GM19238 (cell line): ENCODE data around the gene USP2.

Source experiments
- DNase-seq: peaks from one replicate; pipeline ENCODE4 v3.0.0; 2011; ENCODE audit warnings: low spot score; ENCODE audit not compliant: insufficient read length

Gene USP2

DNA sequence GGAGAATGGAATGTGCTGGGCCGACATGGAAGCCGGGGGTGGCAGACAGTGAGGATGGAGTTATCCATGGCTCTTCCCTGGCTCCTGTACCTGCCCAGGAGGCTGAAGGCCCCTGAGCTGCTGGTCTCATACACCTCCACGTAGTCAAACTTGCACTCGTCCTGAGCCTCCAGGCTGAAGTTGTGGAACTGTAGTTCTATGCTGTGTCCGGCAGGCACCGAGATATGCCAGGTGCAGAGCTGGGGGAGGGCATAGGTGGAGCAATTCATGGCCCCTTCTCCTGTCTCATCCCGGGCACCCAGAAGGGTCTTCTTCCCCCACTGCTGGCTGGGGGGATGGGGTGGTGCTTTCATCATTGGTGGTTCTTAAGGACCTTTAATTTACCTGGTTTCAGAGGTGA, 37.8 kb downstream of the USP2 start:
- no peak for DNase-seq

DNA sequence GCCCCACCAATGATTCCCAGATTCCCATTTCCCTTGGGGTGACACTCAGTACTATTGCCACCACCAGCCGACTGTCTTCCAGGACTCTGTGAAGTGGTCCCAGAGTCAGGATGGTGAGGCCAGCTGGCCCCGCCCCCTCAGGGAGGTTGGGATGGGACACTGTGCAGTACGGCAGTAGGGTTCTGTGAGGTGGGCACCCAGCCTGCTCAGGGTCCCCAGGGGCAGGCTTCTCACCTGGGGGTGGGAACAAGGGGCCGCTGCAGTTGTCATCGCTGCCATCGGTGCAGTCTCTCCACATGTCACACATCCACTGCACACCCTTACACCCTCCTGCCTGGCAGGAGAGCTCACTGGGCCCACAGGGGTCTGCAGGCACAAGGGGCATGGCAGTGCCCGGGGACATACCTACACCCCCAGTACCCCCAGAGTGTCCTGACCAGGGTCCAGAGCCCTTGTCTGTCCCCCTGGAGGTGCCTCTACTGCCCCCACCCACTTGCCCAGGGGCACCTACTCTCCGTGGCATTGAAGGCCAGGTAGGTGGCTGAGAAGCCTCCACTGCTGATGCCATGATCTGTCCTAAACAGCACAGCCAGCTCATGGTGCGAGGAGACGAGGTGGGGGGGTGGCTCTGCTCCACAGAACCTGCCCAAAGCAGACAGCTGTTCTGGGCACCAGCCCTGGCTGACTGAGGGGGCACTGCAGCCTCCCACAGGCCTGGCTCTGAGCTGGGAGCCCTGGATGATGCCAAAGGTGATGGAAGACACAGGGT, 38.9 kb downstream of the USP2 start:
- DNase-seq: no peak

DNA sequence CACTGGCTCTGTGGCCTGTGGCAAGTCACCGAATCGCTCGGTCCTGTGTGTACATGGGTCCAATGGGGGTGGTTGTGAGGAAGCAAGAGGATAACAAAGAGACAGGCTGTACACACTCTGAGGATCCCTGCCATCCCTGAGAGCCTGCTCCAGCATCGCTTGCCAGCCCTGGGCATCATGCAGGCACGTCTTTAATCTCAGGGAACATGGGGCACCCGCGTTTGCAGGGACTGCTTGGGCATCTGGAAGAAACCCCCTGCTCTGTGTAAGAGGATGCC, 39.5 kb downstream of the USP2 start:
- no peak for DNase-seq

DNA sequence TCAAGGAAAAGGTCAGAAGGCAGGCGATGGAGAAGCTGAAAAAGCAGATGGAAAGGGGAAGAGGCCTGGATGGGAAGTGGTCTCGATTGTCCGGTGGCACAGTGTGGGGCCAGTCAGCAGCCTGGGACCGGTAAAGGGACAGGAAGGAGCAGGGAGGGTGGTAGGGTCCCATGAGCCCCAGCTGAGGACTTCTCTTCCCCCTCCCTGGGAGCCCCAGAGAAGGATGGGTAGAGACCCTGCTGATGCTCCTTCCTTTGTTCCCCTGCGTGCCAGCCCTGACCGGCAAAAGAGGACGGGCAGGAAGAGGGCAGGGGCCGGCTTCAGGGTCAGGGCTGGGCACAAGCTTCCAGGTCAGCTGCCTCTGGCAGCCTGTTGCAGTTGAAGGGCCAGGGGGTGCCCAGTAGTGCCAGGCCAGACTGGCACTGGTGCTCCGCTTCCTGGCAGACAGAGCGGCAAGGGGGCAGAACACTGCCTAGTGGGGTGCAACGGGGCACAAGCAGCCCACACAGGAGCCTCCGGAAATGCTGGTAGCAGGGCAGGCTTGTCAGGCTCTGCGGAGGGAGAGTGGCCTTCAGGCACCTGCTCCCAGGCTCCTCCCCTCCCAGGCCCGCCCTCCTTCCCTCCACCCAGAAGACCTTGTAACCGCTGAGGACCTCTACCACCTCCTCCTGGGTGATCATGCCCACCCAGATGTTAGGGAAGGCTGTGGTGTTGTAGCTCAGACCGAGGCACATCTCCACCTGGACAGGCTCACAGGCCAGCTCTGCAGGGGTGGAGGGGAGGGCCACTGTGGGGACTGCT, 40.1 kb downstream of the USP2 start:
- no peak for DNase-seq

DNA sequence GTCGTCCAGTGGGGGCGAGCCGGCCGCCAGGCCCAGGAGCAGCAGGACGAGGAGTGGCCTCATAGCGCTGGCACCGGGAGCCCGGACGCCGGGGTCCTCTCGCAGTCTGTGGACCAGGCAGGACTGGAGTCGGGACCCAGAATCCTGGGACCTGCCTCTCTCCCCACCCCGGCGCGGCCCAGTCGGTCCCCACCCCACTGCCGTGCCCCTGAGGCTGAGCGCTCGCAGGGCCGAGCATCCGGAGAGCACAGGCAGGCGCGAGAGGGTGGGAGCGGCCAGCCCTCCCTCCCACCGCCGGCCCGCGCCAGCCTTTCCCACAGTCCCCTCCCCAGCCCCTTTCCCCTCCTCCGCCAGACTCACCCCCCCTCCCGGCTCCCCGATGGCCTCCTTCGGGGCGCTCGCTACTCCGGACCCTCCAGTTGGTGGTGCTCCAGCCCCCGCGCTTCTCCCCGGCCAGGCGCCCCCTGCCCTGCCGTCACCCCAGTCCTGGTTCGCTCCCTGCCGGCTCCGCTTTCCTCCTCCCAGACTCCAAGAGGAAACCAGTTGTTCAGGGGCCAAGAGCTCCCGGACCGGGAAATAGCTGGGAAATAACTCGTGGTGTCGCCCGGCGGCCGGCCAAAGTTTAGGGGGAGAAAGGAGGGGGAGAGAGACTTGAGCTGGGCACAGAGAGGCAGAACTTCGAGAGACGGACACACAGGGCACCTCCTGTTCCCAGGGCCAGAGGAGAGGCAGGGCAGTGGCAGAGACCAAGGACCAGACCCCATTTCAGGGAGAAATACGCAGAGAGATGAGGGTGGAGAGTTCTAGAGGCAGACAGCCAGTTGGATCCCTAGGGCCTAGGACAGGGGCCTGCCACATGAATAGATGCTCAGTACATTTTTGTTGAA, 40.9 kb downstream of the USP2 start, which contains the start of gene C1QTNF5:
Gene C1QTNF5, minus strand, starts transcription at position 549 of the 887 bp plus-strand sequence. Its CDS starts 486 bp downstream, at position 63.
- no peak for DNase-seq

DNA sequence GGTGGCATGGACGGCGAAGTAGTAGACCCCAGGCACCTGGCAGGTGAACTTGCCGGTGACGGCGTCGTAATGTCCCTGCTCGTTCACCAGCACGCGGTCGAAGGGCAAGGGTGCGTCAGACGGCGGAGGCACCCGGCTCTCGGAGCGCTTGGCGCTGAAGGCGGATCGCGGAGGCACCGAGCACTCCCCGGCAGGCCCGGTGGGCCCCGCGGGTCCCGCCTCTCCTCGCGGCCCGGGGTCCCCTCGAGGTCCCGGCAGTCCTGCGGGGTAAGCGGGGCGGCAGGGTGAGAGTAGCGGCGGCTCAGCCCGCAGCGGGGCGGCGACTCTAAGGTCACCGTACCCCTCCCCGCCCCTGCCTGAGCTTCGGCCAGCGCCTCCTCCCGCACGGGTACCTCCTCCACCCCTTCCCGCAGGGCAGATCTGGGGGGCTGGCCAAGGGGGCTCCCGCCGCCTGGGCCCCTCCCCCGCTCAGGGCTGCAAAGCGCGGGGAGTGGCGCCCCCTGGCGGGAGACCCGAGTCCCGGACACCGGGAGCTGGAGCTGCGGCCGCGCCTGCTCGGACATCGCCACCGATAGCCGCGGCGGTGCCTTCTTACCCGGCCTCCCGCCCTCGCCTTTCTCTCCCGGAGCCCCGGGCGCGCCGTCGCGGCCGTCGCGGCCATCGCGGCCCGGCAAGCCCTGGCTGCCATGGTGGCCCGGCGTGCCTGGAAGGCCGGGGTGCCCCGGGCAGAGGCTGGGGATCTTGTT, 41.7 kb downstream of the USP2 start:
- DNase-seq: no peak

DNA sequence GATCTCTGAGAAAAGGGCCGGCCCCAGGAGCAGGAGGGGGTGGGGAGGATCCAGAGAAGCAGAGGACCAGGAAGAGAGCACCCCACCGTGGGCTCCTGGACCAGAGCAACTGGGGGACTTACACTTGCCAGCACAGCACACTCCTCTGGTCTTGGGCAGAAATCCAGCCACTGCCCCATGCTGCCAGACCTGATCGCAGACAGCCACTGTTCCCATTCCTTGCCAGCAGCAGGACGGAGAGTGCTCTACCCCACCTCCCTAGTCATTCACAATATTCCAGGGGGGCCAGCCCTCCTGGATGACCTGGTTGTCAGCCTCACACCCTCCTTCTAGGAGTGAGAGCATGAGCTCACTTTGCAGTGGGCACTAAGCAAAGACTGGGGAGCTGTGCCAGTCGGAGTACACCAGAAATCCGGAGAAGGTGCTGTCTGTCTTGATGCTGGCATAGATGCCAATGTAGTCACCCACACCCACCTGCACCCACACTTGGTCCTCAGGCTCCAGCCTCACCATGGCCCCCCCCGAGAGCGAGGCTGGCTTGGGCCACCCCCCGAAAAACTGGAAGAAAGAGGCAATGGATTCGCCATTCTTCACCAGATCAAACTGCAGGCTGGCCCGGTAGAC, 42.4 kb downstream of the USP2 start:
- no peak for DNase-seq

DNA sequence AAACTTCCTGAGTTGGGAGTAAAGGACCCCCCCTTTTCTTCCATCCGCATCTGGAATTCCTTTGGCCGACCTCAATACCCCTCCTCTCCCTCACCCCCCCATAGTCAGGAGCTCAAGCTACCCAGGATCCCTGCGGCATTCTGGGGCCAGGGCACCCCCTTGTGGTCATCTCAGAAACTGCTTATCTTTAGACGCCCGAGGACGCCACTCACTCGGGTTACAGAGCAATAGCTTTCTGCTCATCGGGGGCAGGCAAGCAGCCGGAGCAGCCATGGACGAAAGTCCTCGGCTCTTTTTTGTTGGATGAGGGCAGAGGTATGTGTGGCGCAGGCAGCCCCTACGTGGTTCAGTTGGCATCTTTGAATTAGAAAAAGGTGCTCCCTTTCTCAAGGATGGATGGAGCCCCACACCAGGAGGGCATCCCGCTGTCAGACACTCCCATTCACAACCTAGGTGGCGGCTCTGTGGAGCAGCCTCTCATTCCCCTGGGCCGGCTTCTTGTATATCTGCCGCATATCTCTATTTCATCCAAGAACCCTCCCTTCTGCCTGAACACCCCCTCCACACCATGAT, 43.1 kb downstream of the USP2 start:
- peak; percentile 84 for DNase-seq

DNA sequence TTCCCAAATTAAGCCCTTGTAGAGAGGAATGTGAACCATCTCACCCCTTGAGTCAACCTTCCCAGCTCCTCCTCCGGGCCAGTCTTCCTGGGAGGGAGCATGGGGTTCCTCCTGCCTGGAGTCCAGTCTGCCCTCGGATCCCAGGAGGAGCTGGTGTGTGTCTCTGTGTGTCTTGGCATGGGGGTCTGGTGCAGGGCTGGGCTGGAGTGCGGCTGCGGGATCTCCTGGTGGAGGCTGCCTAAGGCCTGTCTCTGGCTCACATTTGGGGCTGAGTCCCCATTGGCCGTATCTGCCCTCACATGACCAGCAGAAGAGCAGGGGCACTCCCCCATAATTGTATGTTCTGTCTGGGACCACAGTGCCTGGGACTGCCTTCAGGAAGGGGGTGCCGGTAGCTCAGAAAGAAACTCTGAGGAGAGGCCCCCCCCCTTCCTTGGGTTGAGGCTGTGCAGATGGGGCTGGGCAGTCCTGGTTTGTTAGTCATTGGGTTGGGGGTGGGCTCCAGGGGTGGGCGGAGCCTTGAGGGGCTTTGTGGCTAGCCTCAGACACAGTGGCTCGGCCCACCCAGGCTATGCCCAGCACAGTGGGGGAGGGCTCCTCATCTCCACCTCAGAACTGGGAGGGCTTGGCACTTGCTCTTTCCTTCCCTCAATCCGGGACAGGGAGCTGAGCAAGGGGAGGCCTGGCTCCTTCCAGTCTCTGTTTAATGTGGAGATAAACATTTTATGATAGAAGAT, 43.7 kb downstream of the USP2 start:
- no peak for DNase-seq

DNA sequence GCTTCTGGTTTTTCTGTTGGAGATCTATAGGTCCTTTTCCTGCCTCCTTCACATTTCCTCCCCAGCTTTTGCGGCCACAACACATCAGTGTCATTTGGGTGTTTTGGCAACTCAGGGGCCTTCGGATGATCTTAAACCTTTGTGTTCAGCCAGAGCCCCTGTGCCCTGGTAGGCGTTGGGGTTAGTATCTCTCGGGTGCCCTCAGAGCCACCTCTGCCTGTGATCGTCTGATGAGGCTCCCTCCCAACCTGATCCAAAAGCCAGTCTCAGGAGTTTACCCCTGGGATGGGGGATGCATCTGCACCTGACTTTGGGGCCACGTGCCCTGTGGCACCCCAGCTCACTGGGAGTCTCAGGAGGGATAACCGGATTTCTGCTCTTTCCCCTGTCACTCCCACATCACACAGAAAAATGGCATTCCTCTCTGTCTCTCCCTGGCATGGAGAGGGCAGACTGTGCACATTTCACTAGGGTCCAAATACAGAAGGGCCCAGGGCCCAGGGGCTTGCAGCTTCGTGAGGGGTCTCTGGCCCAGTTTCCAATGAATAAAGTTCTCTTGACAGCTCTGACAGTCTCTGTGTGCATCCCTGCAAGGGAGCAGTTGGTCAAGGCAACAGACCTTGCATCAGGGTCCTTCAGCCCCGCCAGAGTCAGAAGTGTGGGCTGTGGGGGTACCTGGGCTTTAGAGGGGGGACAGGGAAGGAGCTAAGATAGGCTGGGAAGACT, 44.6 kb downstream of the USP2 start:
- no peak for DNase-seq

DNA sequence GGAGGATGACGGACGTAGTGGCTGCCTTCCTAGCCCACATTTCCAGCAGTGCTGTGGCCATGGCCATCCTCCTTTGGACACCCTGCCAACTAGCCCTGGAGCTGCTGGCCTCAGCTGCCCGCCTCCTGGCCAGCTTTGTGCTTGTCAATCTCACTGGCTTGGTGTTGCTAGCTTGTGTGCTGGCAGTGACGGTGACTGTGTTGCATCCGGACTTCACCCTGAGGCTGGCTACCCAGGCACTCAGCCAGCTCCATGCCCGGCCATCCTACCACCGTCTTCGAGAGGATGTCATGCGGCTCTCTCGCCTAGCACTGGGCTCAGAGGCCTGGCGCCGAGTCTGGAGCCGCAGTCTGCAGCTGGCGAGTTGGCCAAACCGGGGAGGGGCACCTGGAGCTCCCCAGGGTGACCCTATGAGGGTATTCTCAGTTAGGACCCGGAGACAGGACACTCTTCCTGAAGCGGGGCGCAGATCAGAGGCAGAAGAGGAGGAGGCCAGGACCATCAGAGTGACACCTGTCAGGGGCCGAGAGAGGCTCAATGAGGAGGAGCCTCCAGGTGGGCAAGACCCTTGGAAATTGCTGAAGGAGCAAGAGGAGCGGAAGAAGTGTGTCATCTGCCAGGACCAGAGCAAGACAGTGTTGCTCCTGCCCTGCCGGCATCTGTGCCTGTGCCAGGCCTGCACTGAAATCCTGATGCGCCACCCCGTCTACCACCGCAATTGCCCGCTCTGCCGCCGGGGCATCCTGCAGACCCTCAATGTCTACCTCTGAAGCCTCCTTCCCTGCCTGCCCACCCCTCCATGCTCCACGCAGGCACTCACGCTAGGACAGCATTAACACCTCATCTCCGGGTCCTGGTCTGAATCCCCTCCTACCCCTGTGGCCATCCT, 45.6 kb downstream of the USP2 start:
- DNase-seq: no peak

DNA sequence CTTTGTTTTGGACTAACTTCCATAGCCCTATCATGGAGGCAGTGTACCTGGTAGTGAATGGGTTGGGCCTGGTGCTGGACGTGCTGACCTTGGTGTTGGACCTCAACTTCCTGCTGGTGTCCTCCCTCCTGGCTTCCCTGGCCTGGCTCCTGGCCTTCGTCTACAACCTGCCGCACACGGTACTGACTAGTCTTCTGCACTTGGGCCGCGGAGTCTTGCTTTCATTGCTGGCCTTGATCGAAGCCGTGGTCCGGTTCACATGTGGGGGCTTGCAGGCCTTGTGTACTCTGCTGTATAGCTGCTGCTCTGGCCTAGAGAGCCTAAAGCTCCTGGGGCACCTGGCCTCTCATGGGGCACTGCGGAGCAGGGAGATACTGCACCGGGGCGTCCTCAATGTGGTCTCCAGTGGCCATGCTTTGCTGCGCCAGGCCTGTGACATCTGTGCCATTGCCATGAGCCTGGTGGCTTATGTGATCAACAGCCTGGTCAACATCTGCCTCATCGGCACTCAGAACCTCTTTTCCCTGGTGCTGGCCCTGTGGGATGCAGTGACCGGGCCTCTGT, 46.3 kb downstream of the USP2 start:
- DNase-seq: no peak

DNA sequence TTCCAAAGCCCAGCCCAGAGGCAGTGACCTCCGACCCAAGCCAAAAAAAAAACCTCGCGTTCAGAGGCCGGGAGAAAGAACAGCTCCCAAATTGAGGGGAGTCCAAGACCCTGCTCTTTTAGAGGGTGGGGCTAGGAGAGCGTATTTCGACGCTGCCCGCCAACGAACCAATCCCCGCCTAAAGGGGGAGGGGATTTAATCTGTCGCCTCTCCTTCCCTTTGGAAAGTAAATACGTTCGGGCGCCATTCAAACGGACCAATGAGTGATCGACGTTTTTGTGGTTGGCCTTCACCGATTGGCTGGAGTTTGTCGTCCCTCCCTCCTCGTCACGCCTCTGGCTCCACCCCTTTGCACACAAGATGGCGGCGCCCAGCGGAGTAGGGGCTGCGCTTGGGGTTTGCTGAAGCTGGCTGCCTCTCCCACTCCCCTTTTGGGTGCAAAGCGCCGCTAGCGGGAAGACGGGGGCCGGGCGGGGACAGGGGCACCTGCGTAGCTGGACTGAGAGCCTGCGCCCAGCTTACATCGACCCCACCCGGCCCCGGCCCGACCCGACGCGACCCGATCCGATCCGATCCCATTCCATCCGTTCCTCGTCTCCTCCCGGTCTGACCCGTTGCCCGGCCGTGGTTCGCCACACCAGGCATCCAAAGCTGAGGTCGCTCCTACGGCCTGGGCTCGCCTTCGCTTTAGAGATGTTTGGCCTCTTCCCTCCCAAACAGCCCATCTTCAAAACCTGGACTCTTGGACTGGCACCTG, 47.1 kb downstream of the USP2 start, which contains the start of gene RNF26:
Gene RNF26, plus strand, starts transcription at position 354 of the 757 bp plus-strand sequence. CDS start 596 bp downstream, outside the sequence.
- DNase-seq: peak; percentile 99

DNA sequence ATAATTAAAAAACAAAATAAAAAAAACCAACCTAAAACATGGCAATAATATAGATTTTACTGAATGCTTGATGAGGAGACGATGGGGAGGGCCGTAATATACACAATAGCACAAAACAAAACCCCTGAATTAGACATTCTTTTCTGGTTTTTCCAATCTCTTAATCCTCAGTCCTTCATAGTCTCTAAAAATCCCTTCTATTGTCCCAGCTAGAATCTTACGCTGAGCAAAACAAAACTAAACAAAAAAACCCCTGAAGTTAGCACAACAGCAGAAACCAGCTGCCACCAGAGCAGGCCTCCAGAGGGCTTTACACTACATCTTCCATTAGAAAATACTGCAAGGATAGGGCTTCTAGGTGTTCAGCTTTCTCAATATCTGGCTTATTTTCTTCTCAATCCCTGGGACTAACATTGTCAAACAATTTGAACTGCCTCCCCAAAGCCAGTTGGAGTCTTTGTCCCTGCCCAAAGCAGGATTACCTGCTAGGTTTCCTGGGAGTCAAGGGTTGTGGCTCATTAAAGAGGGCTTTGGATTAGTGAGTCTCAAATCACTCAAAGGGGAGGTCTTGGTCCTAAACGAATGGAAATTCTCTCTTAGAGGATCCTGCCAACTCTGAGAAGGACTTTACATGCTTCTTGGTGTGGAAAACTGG, 49.3 kb downstream of the USP2 start:
- no peak for DNase-seq

DNA sequence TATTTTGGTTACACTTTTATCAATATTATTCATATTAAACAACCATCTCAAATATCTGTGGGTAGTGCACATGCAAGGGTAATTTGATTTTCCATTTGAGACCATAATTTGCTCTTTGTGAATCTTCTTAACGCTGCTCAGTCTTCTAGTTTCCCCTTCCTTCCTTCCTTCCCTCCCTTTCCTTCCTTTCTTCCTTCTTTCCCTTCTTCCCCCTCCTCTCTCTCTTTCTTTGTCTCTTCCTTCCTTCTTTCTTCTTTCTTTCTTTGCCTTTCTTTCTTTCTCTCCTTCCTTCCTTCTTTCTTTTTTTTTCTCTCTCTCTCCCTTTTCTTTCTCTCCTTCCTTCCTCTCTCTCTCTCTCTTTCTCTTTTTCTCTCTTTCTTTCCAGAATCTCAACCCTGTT, 51.3 kb downstream of the USP2 start:
- no peak for DNase-seq

DNA sequence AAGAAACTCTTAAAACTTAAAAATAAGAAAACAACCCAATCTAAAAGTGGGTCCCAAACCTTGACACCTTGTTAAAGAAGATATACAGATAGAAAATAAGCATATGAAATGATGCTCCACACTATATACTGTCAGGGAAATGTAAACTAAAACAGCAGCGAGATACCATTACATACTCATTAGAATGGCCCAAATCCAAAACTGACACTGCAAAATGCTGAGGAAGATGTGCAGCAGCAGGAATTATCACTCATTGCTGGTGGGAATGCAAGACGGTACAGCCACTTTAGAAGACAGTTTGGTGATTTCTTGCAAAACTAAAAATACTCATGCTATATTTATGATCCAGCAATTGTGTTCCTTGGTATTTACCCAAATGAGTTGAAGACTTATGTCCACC, 52.2 kb downstream of the USP2 start:
- no peak for DNase-seq
